NCI-H1694 treated with DMSO at 0.1 percent for 48 hours (cell line): ENCODE data around the gene NME8.

ENCODE experiments used
- DNase-seq: peaks from one replicate; lab custom pipeline; 2025; lab: John Stamatoyannopoulos, UW

The NME8 gene

GRCh38 chr7:37932543-37932942 lies 84.1 kb downstream of the NME8 start:
- no peak for DNase-seq

- DNase-seq, result no peak
These were observed 84.7 kb downstream of the NME8 start for GRCh38 chr7:37933018-37933566.

- DNase-seq, result no peak
These were observed 94.7 kb downstream of the NME8 start for GRCh38 chr7:37942934-37943610.

GRCh38 chr7:37943905-37944736 lies 95.7 kb downstream of the NME8 start:
- DNase-seq, result no peak

DNA sequence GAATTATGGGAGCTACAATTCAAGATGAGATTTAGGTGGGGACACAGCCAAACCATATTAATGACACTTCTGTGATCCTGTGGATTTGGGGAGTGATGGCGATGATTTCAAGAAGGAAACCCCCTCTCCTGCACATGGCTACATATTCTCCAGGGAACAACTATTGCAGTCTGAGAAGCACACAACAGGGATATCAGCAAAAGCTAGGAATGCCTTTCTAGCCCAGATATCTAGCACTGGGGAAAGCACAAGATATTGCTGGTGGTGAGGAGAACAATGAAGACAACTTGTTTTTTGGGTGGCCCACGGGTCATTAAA lies 96.3 kb downstream of the NME8 start:
- no peak for DNase-seq

DNA sequence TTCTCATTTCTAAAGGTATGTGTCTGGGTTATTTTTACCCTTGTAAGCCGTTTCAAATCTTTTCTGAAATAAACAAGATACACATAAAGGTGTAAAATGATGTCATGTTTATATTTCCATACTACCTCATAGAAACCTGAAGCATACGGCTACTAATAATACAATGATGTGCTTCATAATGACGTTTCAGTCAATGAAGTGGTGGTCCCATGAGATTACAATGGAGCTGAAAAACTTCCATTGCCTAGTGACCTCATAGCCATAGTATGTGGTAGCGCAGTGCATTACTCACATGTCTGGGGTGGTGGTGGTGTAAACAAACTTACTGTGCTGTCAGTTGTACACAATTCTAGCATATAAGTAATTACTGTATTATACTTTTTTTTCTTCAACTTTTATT lies 96.9 kb downstream of the NME8 start:
- DNase-seq, result no peak

GRCh38 chr7:37947138-37947940 lies 98.9 kb downstream of the NME8 start:
- DNase-seq, result no peak

DNA sequence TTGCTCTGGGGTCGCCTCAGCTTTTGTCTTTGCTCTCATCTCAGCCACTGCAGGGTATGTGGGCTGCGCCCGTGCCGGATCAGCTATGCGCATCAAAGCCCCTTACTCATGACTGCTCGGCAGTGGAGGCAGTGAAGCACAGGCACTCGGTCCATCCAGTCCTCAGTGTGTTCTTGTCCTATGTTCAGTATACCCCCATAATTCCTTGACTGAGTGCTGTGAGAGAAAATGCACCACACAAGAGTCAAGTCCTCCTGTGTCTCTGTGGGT lies 99.5 kb downstream of the NME8 start:
- DNase-seq, result no peak
